Measurements from ENCODE around the gene ZNF267. TPM values are rescaled to one million over a fixed set of nuclear protein-coding genes. Genes with fewer than 3 reads are reported as not detected.

ZNF267 gene
- total and polyA plus RNA-seq, 2 of the 13 experiments (the other 11 are each of a cell fraction or from before 2014, with no cell fraction given) = 3.0 to 30.0 TPM

- ChIA-PET CTCF (ENCODE audit: low intra/inter-chr PET ratio, low total read pairs) (no interaction called here), POLR2A (interaction anchor here (1.3 to 1.8 kb wide), 3 partner anchors 8 to 418 kb away, joined by 3 to 9 read pairs (median 4); partner anchors contain the start of gene ARMC5)
- ATAC-seq (no peak), DNase-seq (ENCODE audit: low spot score) (no peak), FAIRE-seq (no peak)
- in situ Hi-C loops (cut with HindIII; ENCODE audit: extremely low pct_ligation_motif_present, low pct_unique_long_range_greater_than_20kb) (loop anchor here (10.0 kb wide), 2 partner anchors 423 to 883 kb away; partner anchors contain the start of gene ARMC5), intact Hi-C loops (cut with micrococcal nuclease; ENCODE audit: unreplicated experiment) (no loop called here)
- peak; percentile 10; the same call in 1 of the 2 replicates for TF ChIP-seq ZMYM4 (CRISPR knock-in tag; IDR thresholded peaks at IDR 0.05)
- TF ChIP-seq POLR2A (IDR thresholded peaks at IDR 0.05; ENCODE audit: insufficient read depth in 1 of 2, low read depth in 2 of 2, low read length in 2 of 2) = 0 out of 4 replicates have a peak, but pooled peaks of 1 of the 2 experiments have one; percentile 23
- no peak for TF ChIP-seq RARA (CRISPR knock-in tag; IDR thresholded peaks at IDR 0.05)
- TF ChIP-seq IRF2 (CRISPR knock-in tag; IDR thresholded peaks at IDR 0.05) = no peak
- 0 out of 2 replicates have a peak, but pooled peaks have one; percentile 13 for TF ChIP-seq ZNF296 (CRISPR knock-in tag; conservative IDR thresholded peaks at IDR 0.05)
- TF ChIP-seq ZMAT3 (CRISPR knock-in tag; conservative IDR thresholded peaks at IDR 0.05) = no peak
- no peak for TF ChIP-seq GRHL1 (CRISPR knock-in tag; conservative IDR thresholded peaks at IDR 0.05)
- 0 out of 2 replicates have a peak, but pooled peaks have one; percentile 34 for TF ChIP-seq MAFG (CRISPR knock-in tag; IDR thresholded peaks at IDR 0.05)
- WGBS (ENCODE audit: low lambda C conversion rate) = 84% methylated on average over 4 of the region's 9 CpGs
- BruUV-seq (replicated peaks) = no TSS peak
- peak overlapping the region; percentile 49 for H3K27ac ChIP-seq (ENCODE audit: extremely low read length, insufficient read depth, low read length)
- H2AFZ ChIP-seq (ENCODE audit: low read length) = no peak overlapping the region
- H3K4me1 ChIP-seq (ENCODE audit: insufficient read depth, low read length) = peaks cover 85% of the 10 kb centered on the region
- no peaks in the 10 kb centered on the region for H3K9me3 ChIP-seq (ENCODE audit: low read length)
- H3K79me2 ChIP-seq (ENCODE audit: insufficient read depth, low read length) = peaks cover 92% of the 10 kb centered on the region
- no peaks in the 10 kb centered on the region; a peak in 1 of 5 replicates for H3K27me3 ChIP-seq (ENCODE audit: control insufficient read depth in 1 of 2, insufficient read depth in 2 of 2, low read length in 2 of 2)
- peak overlapping the region; percentile 90 for H3K4me2 ChIP-seq (ENCODE audit: low read depth, low read length)
- peaks cover 0 to 10% of the 10 kb centered on the region in 2 experiments; a peak in 3 of 5 replicates for H3K36me3 ChIP-seq (replicated peaks in 1 of 2; ENCODE audit: control insufficient read depth in 1 of 2, insufficient read depth in 2 of 2, low read length in 2 of 2)
- H3K4me3 ChIP-seq (replicated peaks in 1 of 3; ENCODE audit: insufficient read depth in 1 of 3, low read depth in 2 of 3, low read length in 3 of 3) = peak overlapping the region in 2 of 3 experiments; percentile 5 to 26; a peak in 2 of 6 replicates
- 0 out of 2 replicates have a peak, but pooled peaks cover 6% of the 10 kb centered on the region for H4K20me1 ChIP-seq (ENCODE audit: insufficient read depth, low read length)
- H3K9ac ChIP-seq (ENCODE audit: insufficient read depth, low read depth, low read length) = peak overlapping the region; percentile 7
Measured at GRCh38 chr16:31877876-31878642, 4.5 kb downstream of the ZNF267 start.
